Lower leg skin (tissue), 3 donors: ENCODE results near the gene POMC.

Source experiments
- CTCF ChIP-seq, 3 donors: fragments of 450-650 bp; IDR thresholded peaks; one replicate each; pipeline ENCODE4 v1.5.1; 2016; ENCODE audit warnings: antibody characterized with exemption in 3 of 3, mild to moderate bottlenecking in 3 of 3, moderate library complexity in 2 of 3
- POLR2A ChIP-seq, 2 donors: fragments of 450-650 bp; IDR thresholded peaks; one replicate each; pipeline ENCODE4 v1.6.1; 2016 to 2017; ENCODE audit warnings: antibody characterized with exemption in 2 of 2, mild to moderate bottlenecking in 1 of 2, moderate library complexity in 1 of 2

DNA sequence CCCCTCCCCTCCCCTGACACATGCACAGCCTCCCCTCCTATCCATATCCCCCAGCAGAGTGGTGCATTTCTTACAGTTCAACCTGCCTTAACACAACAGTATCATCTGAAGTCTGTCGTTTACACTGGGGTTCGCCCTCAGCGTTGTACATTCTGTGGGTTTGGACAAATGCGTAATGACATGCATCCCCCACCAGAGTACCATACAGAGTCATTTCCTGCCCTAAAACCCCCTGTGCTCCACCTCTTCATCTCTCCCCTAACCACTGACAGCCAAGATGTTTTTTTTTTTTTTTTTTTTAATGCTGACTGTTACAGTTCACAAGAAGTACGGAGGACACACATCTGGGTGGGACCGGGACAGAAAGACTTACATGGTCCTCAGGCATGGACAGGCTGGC lies 22.6 kb downstream of the POMC start:
- TF ChIP-seq CTCF (IDR thresholded peaks at IDR 0.05) = no peak
- TF ChIP-seq POLR2A (IDR thresholded peaks at IDR 0.05) = no peak
